Immature natural killer cell (primary cell): Measurements from ENCODE around the gene CTSO. TPM values are rescaled to one million over a fixed set of nuclear protein-coding genes. Genes with fewer than 3 reads are reported as not detected.

Experiments
- DNase-seq, 3 donors: peaks; one replicate each; pipeline ENCODE4 v3.0.0; 2022; ENCODE audit warnings: mixed read lengths in 1 of 3
- H3K27ac Mint-ChIP-seq, 6 donors: one replicate each; pipeline ENCODE4 v1.8.0; 2020; ENCODE audit warnings: mixed read lengths in 6 of 6, mild to moderate bottlenecking in 5 of 6, inconsistent platforms in 4 of 6, moderate library complexity in 3 of 6
- H3K27me3 Mint-ChIP-seq, 3 donors: one replicate each; pipeline ENCODE4 v1.8.0; 2020 to 2021; ENCODE audit warnings: low read depth in 3 of 3, mild to moderate bottlenecking in 3 of 3, mixed read lengths in 3 of 3, moderate library complexity in 3 of 3, inconsistent platforms in 1 of 3
- H3K36me3 Mint-ChIP-seq, 3 donors: one replicate each; pipeline ENCODE4 v1.8.0; 2020; ENCODE audit warnings: mixed read lengths in 3 of 3, inconsistent platforms in 2 of 3, mild to moderate bottlenecking in 2 of 3
- H3K4me1 Mint-ChIP-seq, 2 donors: one replicate each; pipeline ENCODE4 v1.8.0; 2020; ENCODE audit warnings: inconsistent platforms in 2 of 2, mild to moderate bottlenecking in 2 of 2, mixed read lengths in 2 of 2, moderate library complexity in 1 of 2
- H3K4me3 Mint-ChIP-seq, 5 donors: one replicate each; pipeline ENCODE4 v1.8.0; 2020; ENCODE audit warnings: mild to moderate bottlenecking in 5 of 5, mixed read lengths in 5 of 5, inconsistent platforms in 3 of 5, moderate library complexity in 3 of 5
- H3K9me3 Mint-ChIP-seq, 6 donors: one replicate each; pipeline ENCODE4 v1.8.0; 2020; ENCODE audit warnings: mild to moderate bottlenecking in 6 of 6, mixed read lengths in 6 of 6, inconsistent platforms in 4 of 6, moderate library complexity in 3 of 6
- polyA plus RNA-seq, 3 donors: library from polyadenylated mRNA; unstranded; fragments of 300-500 nt; fragmentation: Illumina TruSeq; gene quantifications; one replicate each; pipeline ENCODE4 v1.2.3, GENCODE V29; 2021

The CTSO gene
- polyA plus RNA-seq, 3 donors from 2014 or later, result 44.7 to 88.0 (median 58.1) TPM

GRCh38 chr4:155887045-155887444 is 66.6 kb downstream of the CTSO start:
- no peak for DNase-seq
- H3K4me3 Mint-ChIP-seq, result no peak overlapping the region
- H3K27ac Mint-ChIP-seq, result no peak overlapping the region
- H3K36me3 Mint-ChIP-seq, result no peaks in the 10 kb centered on the region
- H3K4me1 Mint-ChIP-seq, result no peaks in the 10 kb centered on the region
- peaks cover 0 to 8% (median 2%) of the 10 kb centered on the region in 6 donors for H3K9me3 Mint-ChIP-seq
- peaks cover 0 to 8% (median 3%) of the 10 kb centered on the region in 3 donors for H3K27me3 Mint-ChIP-seq

GRCh38 chr4:155885666-155886065 is 68.0 kb downstream of the CTSO start:
- Mint-ChIP-seq H3K9me3 (peaks cover 0 to 6% (median 0%) of the 10 kb centered on the region in 6 donors), H3K4me1 (no peaks in the 10 kb centered on the region), H3K36me3 (no peaks in the 10 kb centered on the region), H3K4me3 (no peak overlapping the region), H3K27ac (no peak overlapping the region), H3K27me3 (peaks cover 0 to 4% (median 3%) of the 10 kb centered on the region in 3 donors)
- no peak for DNase-seq

- Mint-ChIP-seq H3K36me3 (no peaks in the 10 kb centered on the region), H3K4me3 (no peak overlapping the region), H3K4me1 (no peaks in the 10 kb centered on the region), H3K27ac (no peak overlapping the region), H3K27me3 (peaks cover 0 to 3% (median 2%) of the 10 kb centered on the region in 3 donors), H3K9me3 (peaks cover 0 to 7% (median under 1%) of the 10 kb centered on the region in 6 donors)
- DNase-seq, result no peak
These were observed 69.8 kb downstream of the CTSO start for GRCh38 chr4:155883895-155884294.

GRCh38 chr4:155881555-155881954 is 72.1 kb downstream of the CTSO start:
- no peak overlapping the region for H3K4me3 Mint-ChIP-seq
- H3K36me3 Mint-ChIP-seq, result no peaks in the 10 kb centered on the region
- H3K4me1 Mint-ChIP-seq, result no peaks in the 10 kb centered on the region
- H3K27me3 Mint-ChIP-seq, result peaks cover 2 to 7% (median 2%) of the 10 kb centered on the region in 3 donors
- peaks cover 0 to 20% (median 11%) of the 10 kb centered on the region in 6 donors for H3K9me3 Mint-ChIP-seq
- DNase-seq, result no peak
- H3K27ac Mint-ChIP-seq, result no peak overlapping the region

GRCh38 chr4:155879767-155880166 is 73.9 kb downstream of the CTSO start:
- no peak for DNase-seq
- Mint-ChIP-seq H3K36me3 (peaks cover 0 to 3% (median 0%) of the 10 kb centered on the region in 3 donors), H3K27me3 (peaks cover 2 to 7% (median 2%) of the 10 kb centered on the region in 3 donors), H3K27ac (no peak overlapping the region), H3K4me3 (no peak overlapping the region), H3K4me1 (no peaks in the 10 kb centered on the region), H3K9me3 (peaks cover 4 to 31% (median 11%) of the 10 kb centered on the region in 6 donors)

GRCh38 chr4:155878611-155879010 is 75.1 kb downstream of the CTSO start:
- Mint-ChIP-seq H3K4me1 (no peaks in the 10 kb centered on the region), H3K27ac (no peak overlapping the region), H3K4me3 (no peak overlapping the region), H3K27me3 (peaks cover 2 to 4% (median 2%) of the 10 kb centered on the region in 3 donors), H3K36me3 (peaks cover 0 to 3% (median 0%) of the 10 kb centered on the region in 3 donors), H3K9me3 (peaks cover 4 to 31% (median 11%) of the 10 kb centered on the region in 6 donors)
- DNase-seq, result no peak

- Mint-ChIP-seq H3K4me3 (no peak overlapping the region), H3K27ac (no peak overlapping the region)
- no peak for DNase-seq
These were observed 75.7 kb downstream of the CTSO start for GRCh38 chr4:155877971-155878370.

GRCh38 chr4:155875878-155876277 is 77.8 kb downstream of the CTSO start:
- peaks cover 0 to 3% (median 0%) of the 10 kb centered on the region in 3 donors for H3K36me3 Mint-ChIP-seq
- H3K4me3 Mint-ChIP-seq, result no peak overlapping the region
- H3K4me1 Mint-ChIP-seq, result no peaks in the 10 kb centered on the region
- H3K9me3 Mint-ChIP-seq, result peaks cover 4 to 31% (median 11%) of the 10 kb centered on the region in 6 donors
- H3K27ac Mint-ChIP-seq, result no peak overlapping the region
- no peak for DNase-seq
- peaks cover 0 to 6% (median 2%) of the 10 kb centered on the region in 3 donors for H3K27me3 Mint-ChIP-seq

More at GRCh38 chr4:155877971-155878370, 75.7 kb downstream of the CTSO start:
- H3K27me3 Mint-ChIP-seq, result peaks cover 2 to 4% (median 2%) of the 10 kb centered on the region in 3 donors
- peaks cover 4 to 31% (median 11%) of the 10 kb centered on the region in 6 donors for H3K9me3 Mint-ChIP-seq
- peaks cover 0 to 3% (median 0%) of the 10 kb centered on the region in 3 donors for H3K36me3 Mint-ChIP-seq
- no peaks in the 10 kb centered on the region for H3K4me1 Mint-ChIP-seq

Other genes with a start within 250 kb of the CTSO start
- 1 to 10 TPM; 4.0 to 7.8 (median 4.3) TPM for gene GUCY1B1, start 194.8 kb downstream of the CTSO start, polyA plus RNA-seq
- not detected for gene ASIC5, start 87.6 kb downstream of the CTSO start, polyA plus RNA-seq
- gene TDO2, start 50.2 kb downstream of the CTSO start, polyA plus RNA-seq, result not detected